Esophagus muscularis mucosa (tissue), 4 donors: ENCODE data around the gene CDKL5. TPM values are rescaled to one million over a fixed set of nuclear protein-coding genes. Genes with fewer than 3 reads are reported as not detected.

Experiments used
- DNase-seq: peaks from one replicate; pipeline ENCODE4 v3.0.0-alpha.2; 2017; ENCODE audit errors: extremely low spot score
- H3K27ac ChIP-seq, 4 donors: fragments of 200-600 bp; sonication (generic); replicated peaks in 1 of 4; 1 replicate in 3 of 4; 2 replicates in 1 of 4; pipeline ENCODE4 v1.5.1; 2016 to 2019; ENCODE audit warnings: mild to moderate bottlenecking in 1 of 4
- H3K27me3 ChIP-seq, 4 donors: fragments of 200-600 bp; sonication (generic); one replicate each; pipeline versions ENCODE4 v1.5.1 to v1.6.0; 2016 to 2019
- H3K36me3 ChIP-seq, 4 donors: fragments of 200-600 bp; sonication (generic); one replicate each; pipeline ENCODE4 v1.5.1; 2016 to 2019
- H3K4me1 ChIP-seq, 4 donors: fragments of 200-600 bp; sonication (generic); one replicate each; pipeline ENCODE4 v1.5.1; 2016 to 2019
- H3K4me3 ChIP-seq, 4 donors: fragments of 200-600 bp; sonication (generic); 1 replicate in 2 of 4; 2 replicates in 2 of 4; pipeline ENCODE4 v1.5.1; 2016 to 2019; ENCODE audit warnings: mild to moderate bottlenecking in 4 of 4, moderate library complexity in 1 of 4
- H3K9me3 ChIP-seq, 4 donors: fragments of 200-600 bp; sonication (generic); 1 replicate in 3 of 4; 2 replicates in 1 of 4; pipeline ENCODE4 v1.5.1; 2016 to 2019
- EP300 ChIP-seq: sonication (generic); formaldehyde crosslinking; IDR thresholded peaks from one replicate; pipeline ENCODE4 v1.6.1; 2017; ENCODE audit warnings: antibody characterized with exemption
- POLR2A ChIP-seq: fragments of 450-650 bp; IDR thresholded peaks from one replicate; pipeline ENCODE4 v1.6.1; 2017; ENCODE audit warnings: antibody characterized with exemption, moderate library complexity, mild to moderate bottlenecking, low read depth
- POLR2AphosphoS5 ChIP-seq, 2 donors: sonication (generic); formaldehyde crosslinking; IDR thresholded peaks; one replicate each; pipeline ENCODE4 v1.6.1; 2017; ENCODE audit warnings: antibody characterized with exemption in 2 of 2
- WGBS: methylation state at CpG from one replicate; pipeline ENCODE4 v1.1.5; 2018; 5-methylcytosine and 5-hydroxymethylcytosine counted together
- intact Hi-C: fragments of 100-400 bp; cut with DNase I; formaldehyde crosslinking; loops from one replicate; pipeline ENCODE4 v1.15.1; 2023
- total RNA-seq, 4 donors: library from RNA; depleted of rRNA; stranded (reverse); fragments of >200 nt; gene quantifications; one replicate each; pipeline versions ENCODE4 v1.1.0 to v1.2.1, GENCODE V29; 2016
- TF ChIP-seq, protein P1 (sequence below), 3 experiments: fragments of 200-600 bp in 2 of 3; fragments of 450-650 bp in 1 of 3; sonication (generic) in 2 of 3; IDR thresholded peaks; one replicate each; pipeline ENCODE4 v1.5.1; 2017 to 2019; ENCODE audit warnings: antibody characterized with exemption in 3 of 3, mild to moderate bottlenecking in 2 of 3, moderate library complexity in 1 of 3

The CDKL5 gene
- total RNA-seq, 4 donors from 2014 or later, result 3.7 to 6.5 (median 4.6) TPM

DNA sequence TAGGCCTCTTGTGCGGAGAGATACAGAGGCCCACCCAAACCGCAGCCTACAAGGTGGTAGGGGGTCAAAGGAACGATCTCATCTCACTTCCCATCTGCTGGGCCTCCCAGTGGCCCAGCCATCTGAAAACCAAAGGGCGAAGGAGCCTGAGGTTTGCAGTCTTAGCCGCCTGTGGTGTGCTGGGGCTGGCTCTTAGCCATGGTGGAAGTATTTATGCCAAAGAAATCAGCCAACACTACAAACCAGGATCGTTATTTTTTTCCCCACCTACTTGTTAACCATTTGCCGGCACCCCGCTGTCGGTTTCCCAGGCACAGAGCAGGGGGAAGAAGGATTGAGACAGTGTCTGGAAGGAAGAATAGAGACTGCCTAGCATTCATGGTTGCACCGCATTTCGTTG lies 30.9 kb upstream of the CDKL5 start:
- intact Hi-C loops, result loop anchor here (5.0 kb wide), 2 partner anchors 503 to 938 kb away; no protein-coding TSS in a partner anchor
- TF ChIP-seq EP300, result no peak

DNA sequence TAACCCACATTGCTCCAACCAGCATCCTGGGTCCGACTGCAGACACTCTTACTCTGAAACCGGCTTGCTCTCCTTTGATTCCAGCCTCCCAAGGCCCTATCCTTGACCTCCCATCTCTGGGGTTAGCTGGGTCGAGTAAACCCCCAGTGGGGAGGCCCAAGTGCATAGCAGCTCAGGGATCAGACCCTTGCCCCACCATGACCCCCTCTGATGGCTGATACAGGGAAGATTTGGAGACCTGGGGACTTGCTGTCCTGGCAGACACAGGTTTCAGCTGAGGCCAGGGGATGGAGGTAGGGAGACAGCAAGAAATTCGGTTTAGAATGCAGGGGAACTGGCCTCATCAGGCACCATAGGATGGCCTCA lies 23.6 kb upstream of the CDKL5 start:
- no peaks in the 10 kb centered on the region for H3K4me1 ChIP-seq
- intact Hi-C loops, result no loop called here
- WGBS, result 69% methylated on average over 4 of the region's 4 CpGs
- TF ChIP-seq EP300 (no peak), POLR2A (no peak), POLR2AphosphoS5 (IDR thresholded peaks at IDR 0.05) (no peak)
- TF ChIP-seq, protein P1, sequence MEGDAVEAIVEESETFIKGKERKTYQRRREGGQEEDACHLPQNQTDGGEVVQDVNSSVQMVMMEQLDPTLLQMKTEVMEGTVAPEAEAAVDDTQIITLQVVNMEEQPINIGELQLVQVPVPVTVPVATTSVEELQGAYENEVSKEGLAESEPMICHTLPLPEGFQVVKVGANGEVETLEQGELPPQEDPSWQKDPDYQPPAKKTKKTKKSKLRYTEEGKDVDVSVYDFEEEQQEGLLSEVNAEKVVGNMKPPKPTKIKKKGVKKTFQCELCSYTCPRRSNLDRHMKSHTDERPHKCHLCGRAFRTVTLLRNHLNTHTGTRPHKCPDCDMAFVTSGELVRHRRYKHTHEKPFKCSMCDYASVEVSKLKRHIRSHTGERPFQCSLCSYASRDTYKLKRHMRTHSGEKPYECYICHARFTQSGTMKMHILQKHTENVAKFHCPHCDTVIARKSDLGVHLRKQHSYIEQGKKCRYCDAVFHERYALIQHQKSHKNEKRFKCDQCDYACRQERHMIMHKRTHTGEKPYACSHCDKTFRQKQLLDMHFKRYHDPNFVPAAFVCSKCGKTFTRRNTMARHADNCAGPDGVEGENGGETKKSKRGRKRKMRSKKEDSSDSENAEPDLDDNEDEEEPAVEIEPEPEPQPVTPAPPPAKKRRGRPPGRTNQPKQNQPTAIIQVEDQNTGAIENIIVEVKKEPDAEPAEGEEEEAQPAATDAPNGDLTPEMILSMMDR (IDR thresholded peaks at IDR 0.05), result no peak
- no peak overlapping the region for H3K4me3 ChIP-seq
- DNase-seq, result no peak
- no peak overlapping the region for H3K27ac ChIP-seq
- H3K9me3 ChIP-seq, result no peaks in the 10 kb centered on the region
- H3K36me3 ChIP-seq, result no peaks in the 10 kb centered on the region
- H3K27me3 ChIP-seq, result no peaks in the 10 kb centered on the region

More for the DNA sequence above, 30.9 kb upstream of the CDKL5 start:
- WGBS, result 84% methylated on average over 11 of the region's 11 CpGs
- H3K36me3 ChIP-seq, result no peaks in the 10 kb centered on the region
- no peak for DNase-seq
- no peaks in the 10 kb centered on the region for H3K27me3 ChIP-seq
- no peaks in the 10 kb centered on the region for H3K9me3 ChIP-seq
- H3K27ac ChIP-seq, result no peak overlapping the region
- no peak overlapping the region for H3K4me3 ChIP-seq
- H3K4me1 ChIP-seq, result no peaks in the 10 kb centered on the region

DNA sequence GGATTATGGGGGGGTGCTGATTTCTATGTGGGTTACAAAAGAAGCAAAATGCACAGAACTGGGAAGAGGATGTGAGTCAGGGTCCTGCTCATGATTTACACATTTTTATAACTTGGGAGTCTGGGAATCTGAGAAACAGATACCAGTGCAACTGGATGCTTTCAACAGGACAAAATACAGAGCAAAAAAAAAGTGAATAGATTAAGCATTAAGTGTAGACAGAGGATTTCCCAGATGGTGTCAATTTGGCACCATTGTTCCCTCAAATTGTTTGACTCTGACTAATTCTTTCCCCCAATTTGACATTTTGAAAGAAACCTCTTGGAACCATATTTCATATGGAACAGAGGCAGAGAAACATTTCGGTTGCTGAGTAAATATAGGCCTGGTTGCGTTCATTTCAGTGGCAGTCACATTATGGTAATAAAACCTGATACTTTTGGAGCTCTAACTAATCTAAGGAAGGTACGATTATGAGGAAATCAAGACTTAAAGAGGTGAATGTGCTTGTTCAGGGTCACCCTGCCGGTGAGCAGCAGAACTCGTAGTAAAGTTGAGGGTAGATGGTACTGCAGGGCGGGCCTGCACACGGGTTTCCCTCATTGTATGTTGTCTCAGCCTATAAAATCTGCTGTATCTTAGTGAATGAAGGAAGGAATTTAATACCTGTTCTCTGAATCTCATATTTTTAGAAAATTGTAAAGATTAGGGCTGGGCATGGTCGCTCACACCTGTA lies 18.7 kb upstream of the CDKL5 start:
- no peak for DNase-seq
- intact Hi-C loops, result no loop called here
- Histone ChIP-seq H3K9me3 (no peaks in the 10 kb centered on the region), H3K27ac (no peak overlapping the region), H3K27me3 (no peaks in the 10 kb centered on the region), H3K4me3 (no peak overlapping the region), H3K4me1 (no peaks in the 10 kb centered on the region), H3K36me3 (no peaks in the 10 kb centered on the region)
- TF ChIP-seq, protein P1 (IDR thresholded peaks at IDR 0.05), result no peak
- no peak for TF ChIP-seq POLR2A
- no peak for TF ChIP-seq POLR2AphosphoS5 (IDR thresholded peaks at IDR 0.05)
- TF ChIP-seq EP300, result no peak
- 84% methylated on average over 8 of the region's 8 CpGs for WGBS

DNA sequence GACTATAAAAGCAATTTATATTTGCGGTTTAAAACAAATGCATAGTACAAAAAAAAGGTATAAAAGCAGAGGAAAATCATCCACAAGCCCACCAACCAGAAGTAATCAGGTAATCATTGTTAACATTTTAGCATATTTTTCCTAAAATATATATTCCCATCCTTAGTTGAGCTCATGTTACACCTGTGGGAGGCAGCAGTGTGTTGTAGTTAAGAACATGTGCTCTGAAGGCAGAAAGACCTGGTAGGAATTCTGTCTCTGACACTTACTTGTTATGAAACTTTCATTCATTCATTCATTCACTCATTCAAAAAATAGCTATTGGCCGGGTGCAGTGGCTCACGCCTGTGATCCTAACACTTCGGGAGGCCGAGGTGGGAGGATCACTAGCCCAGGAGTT lies 15.4 kb upstream of the CDKL5 start:
- Histone ChIP-seq H3K4me3 (no peak overlapping the region), H3K27me3 (no peaks in the 10 kb centered on the region), H3K36me3 (no peaks in the 10 kb centered on the region), H3K9me3 (no peaks in the 10 kb centered on the region), H3K4me1 (no peaks in the 10 kb centered on the region), H3K27ac (no peak overlapping the region)
- WGBS, result 77% methylated on average over 5 of the region's 5 CpGs
- intact Hi-C loops, result no loop called here
- no peak for DNase-seq
- TF ChIP-seq POLR2A, result no peak
- TF ChIP-seq, protein P1 (IDR thresholded peaks at IDR 0.05), result peak in 1 of 3 experiments; percentile 21
- TF ChIP-seq EP300, result no peak
- TF ChIP-seq POLR2AphosphoS5 (IDR thresholded peaks at IDR 0.05), result no peak

DNA sequence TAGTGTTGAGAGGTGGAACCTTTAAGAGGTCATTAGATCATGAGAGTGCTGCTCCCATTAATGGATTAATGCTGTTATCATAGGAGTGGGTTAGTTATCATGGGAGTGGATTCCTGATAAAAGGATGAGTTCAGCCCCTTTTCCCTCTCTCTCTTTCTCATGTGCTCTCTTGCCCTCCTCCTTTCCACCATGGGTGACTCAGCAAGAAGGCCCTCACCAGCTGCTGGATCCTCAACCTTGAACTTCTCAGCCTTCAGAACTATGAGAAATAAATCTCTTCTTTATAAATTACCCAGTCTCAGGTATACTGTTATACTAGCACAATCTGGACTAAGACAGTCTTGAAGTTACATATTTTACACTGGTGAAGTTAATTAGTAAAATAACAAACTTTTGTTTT lies 10.0 kb upstream of the CDKL5 start:
- no peak for DNase-seq
- H3K4me1 ChIP-seq, result no peaks in the 10 kb centered on the region
- intact Hi-C loops, result no loop called here
- no peaks in the 10 kb centered on the region for H3K9me3 ChIP-seq
- TF ChIP-seq, protein P1 (IDR thresholded peaks at IDR 0.05), result no peak
- TF ChIP-seq EP300 (no peak), POLR2A (no peak), POLR2AphosphoS5 (IDR thresholded peaks at IDR 0.05) (no peak)
- no peak overlapping the region for H3K4me3 ChIP-seq
- no peaks in the 10 kb centered on the region for H3K27me3 ChIP-seq
- no peaks in the 10 kb centered on the region for H3K36me3 ChIP-seq
- H3K27ac ChIP-seq, result no peak overlapping the region
